Spleen (tissue), 11 donors: ENCODE results near the gene DOCK2. TPM values are rescaled to one million over a fixed set of nuclear protein-coding genes. Genes with fewer than 3 reads are reported as not detected.
"Not testable (repeated sequence)": the region's sequence is repeated elsewhere in the genome, so short reads cannot be mapped to it uniquely, and the experiment has no call there.

Source experiments
- DNase-seq: peaks from one replicate; pipeline ENCODE4 v3.0.0-alpha.2; 2020
- H3K27ac ChIP-seq, 8 donors: fragments of 200-600 bp; sonication (generic) in 7 of 8; 1 replicate in 4 of 8; 2 replicates in 4 of 8; pipeline versions ENCODE4 v1.5.0 to v1.8.0; 2016 to 2021; ENCODE audit warnings: inconsistent platforms in 4 of 8, mild to moderate bottlenecking in 4 of 8, moderate library complexity in 1 of 8
- H3K27me3 ChIP-seq, 7 donors: fragments of 200-600 bp; sonication (generic) in 6 of 7; replicated peaks in 1 of 7; 1 replicate in 4 of 7; 2 replicates in 3 of 7; pipeline versions ENCODE4 v1.5.0 to v1.8.0; 2016 to 2021; ENCODE audit warnings: inconsistent platforms in 3 of 7, mild to moderate bottlenecking in 1 of 7
- H3K36me3 ChIP-seq, 6 donors: fragments of 200-600 bp; sonication (generic) in 5 of 6; 1 replicate in 4 of 6; 2 replicates in 2 of 6; pipeline versions ENCODE4 v1.5.0 to v1.8.0; 2016 to 2021; ENCODE audit warnings: inconsistent platforms in 2 of 6
- H3K4me1 ChIP-seq, 6 donors: fragments of 200-600 bp; sonication (generic) in 5 of 6; 1 replicate in 3 of 6; 2 replicates in 3 of 6; pipeline versions ENCODE4 v1.5.0 to v1.8.0; 2016 to 2021; ENCODE audit warnings: inconsistent platforms in 3 of 6
- H3K4me3 ChIP-seq, 8 donors: fragments of 200-600 bp; sonication (generic) in 7 of 8; 1 replicate in 4 of 8; 2 replicates in 4 of 8; pipeline versions ENCODE4 v1.5.0 to v1.8.0; 2016 to 2021; ENCODE audit warnings: inconsistent platforms in 4 of 8, mild to moderate bottlenecking in 4 of 8, moderate library complexity in 2 of 8
- H3K9me3 ChIP-seq, 8 donors: fragments of 200-600 bp; sonication (generic) in 7 of 8; 1 replicate in 4 of 8; 2 replicates in 4 of 8; pipeline versions ENCODE4 v1.5.0 to v1.8.0; 2016 to 2021; ENCODE audit warnings: inconsistent platforms in 4 of 8
- POLR2A ChIP-seq, 3 donors: fragments of 450-650 bp; IDR thresholded peaks; one replicate each; pipeline ENCODE4 v1.5.1; 2017; ENCODE audit warnings: antibody characterized with exemption in 3 of 3, mild to moderate bottlenecking in 1 of 3
- POLR2AphosphoS5 ChIP-seq, 3 donors: sonication (generic); formaldehyde crosslinking; IDR thresholded peaks; one replicate each; pipeline ENCODE4 v1.5.1; 2017; ENCODE audit warnings: antibody characterized with exemption in 3 of 3
- WGBS, 5 donors: extraction: QIAGEN DNeasy Blood & Tissue Kit in 3 of 5; methylation state at CpG; one replicate each; pipeline versions ENCODE4 v1.1.5 to v1.1.7; 2013 to 2018; 5-methylcytosine and 5-hydroxymethylcytosine counted together
- intact Hi-C: fragments of 100-400 bp; cut with DNase I; formaldehyde crosslinking; loops from one replicate; pipeline ENCODE4 v1.15.0; 2023; ENCODE audit warnings: low total_unique reads
- polyA plus RNA-seq, 3 donors: library from polyadenylated mRNA; stranded (reverse); fragments of 200-250 nt; gene quantifications; one replicate each; pipeline ENCODE4 v1.2.1, GENCODE V29; 2013
- total RNA-seq, 7 donors: library from RNA; depleted of rRNA in 3 of 7; stranded (reverse); fragments of >200 nt in 3 of 7; fragmentation: NEBNext Ultra II Directional in 4 of 7; extraction: Animal tissue kit (Norgen Biotek cat#: 25700) in 4 of 7; gene quantifications; one replicate each; pipeline versions ENCODE4 v1.1.0 to v1.2.1, GENCODE V29; 2016 to 2021
- TF ChIP-seq, protein P1 (sequence below), 11 experiments: fragments of 200-600 bp in 7 of 11; fragments of 450-650 bp in 4 of 11; sonication (generic) in 4 of 11; IDR thresholded peaks in 8 of 11; conservative IDR thresholded peaks in 3 of 11; 1 replicate in 7 of 11; 2 replicates in 4 of 11; pipeline versions ENCODE4 v1.4.0 to v1.8.0; 2016 to 2021; ENCODE audit warnings: antibody characterized with exemption in 11 of 11, inconsistent platforms in 4 of 11, mild to moderate bottlenecking in 1 of 11
- donor health status: healthy with polysubstance abuse.
- donor health status: DM: no; HTN: no; CAD: no; lungs with moderate emphysema.
- donor health status: DM: no; HTN: no; CAD: no.
- donor health status: Bipolar disorder and iron deficiency.
- donor health status: healthy.
- donor health status: DM: no; HTN: no; CAD: no.
- donor health status: DM: yes; HTN: yes; CAD: no.

Gene DOCK2
- total and polyA plus RNA-seq, 10 donors: 30.6 to 321 (median 198) TPM

GRCh38 chr5:169832845-169833244 is 195.8 kb downstream of the DOCK2 start:
- Histone ChIP-seq H3K27me3 (no peaks in the 10 kb centered on the region), H3K4me1 (peaks cover 0 to 25% (median 6%) of the 10 kb centered on the region in 6 donors), H3K9me3 (no peaks in the 10 kb centered on the region), H3K4me3 (no peak overlapping the region), H3K27ac (peak overlapping the region in 6 of 8 donors; percentile 2 to 55 (median 52)), H3K36me3 (peaks cover 0 to 22% (median 0%) of the 10 kb centered on the region in 6 donors)
- TF ChIP-seq POLR2A (IDR thresholded peaks at IDR 0.05): no peak
- no peak for TF ChIP-seq POLR2AphosphoS5 (IDR thresholded peaks at IDR 0.05)
- TF ChIP-seq, protein P1, sequence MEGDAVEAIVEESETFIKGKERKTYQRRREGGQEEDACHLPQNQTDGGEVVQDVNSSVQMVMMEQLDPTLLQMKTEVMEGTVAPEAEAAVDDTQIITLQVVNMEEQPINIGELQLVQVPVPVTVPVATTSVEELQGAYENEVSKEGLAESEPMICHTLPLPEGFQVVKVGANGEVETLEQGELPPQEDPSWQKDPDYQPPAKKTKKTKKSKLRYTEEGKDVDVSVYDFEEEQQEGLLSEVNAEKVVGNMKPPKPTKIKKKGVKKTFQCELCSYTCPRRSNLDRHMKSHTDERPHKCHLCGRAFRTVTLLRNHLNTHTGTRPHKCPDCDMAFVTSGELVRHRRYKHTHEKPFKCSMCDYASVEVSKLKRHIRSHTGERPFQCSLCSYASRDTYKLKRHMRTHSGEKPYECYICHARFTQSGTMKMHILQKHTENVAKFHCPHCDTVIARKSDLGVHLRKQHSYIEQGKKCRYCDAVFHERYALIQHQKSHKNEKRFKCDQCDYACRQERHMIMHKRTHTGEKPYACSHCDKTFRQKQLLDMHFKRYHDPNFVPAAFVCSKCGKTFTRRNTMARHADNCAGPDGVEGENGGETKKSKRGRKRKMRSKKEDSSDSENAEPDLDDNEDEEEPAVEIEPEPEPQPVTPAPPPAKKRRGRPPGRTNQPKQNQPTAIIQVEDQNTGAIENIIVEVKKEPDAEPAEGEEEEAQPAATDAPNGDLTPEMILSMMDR (IDR thresholded peaks at IDR 0.05 in 8 of 11, conservative IDR thresholded peaks at IDR 0.05 in 3 of 11): no peak
- no peak for DNase-seq
- intact Hi-C loops: no loop called here

DNA sequence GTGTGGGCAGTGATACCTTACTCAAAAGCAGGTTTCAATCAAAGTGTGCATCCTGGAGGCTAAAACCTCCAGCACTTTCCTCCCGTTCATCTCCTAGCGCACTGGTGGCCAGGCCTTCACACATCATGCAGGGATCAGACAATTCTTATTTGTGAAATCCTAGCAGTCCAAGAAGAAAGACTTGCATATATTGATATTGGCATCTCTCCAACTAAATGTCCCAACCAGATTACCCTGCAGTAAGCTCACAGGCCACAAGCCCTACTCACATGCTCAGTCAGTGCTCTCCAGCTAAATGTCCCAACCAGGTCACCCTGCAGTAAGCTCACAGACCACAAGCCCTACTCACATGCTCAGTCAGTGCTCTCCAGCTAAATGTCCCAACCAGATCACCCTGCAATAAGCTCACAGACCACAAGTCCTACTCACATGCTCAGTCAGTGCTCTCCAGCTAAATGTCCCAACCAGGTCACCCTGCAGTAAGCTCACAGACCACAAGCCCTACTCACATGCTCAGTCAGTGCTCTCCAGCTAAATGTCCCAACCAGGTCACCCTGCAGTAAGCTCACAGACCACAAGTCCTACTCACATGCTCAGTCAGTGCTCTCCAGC is 196.7 kb downstream of the DOCK2 start:
- H3K9me3 ChIP-seq, intact Hi-C loops, DNase-seq, H3K4me3 ChIP-seq, H3K27me3 ChIP-seq: not testable (repeated sequence)
- H3K4me1 ChIP-seq: peaks cover 0 to 25% (median 6%) of the 10 kb centered on the region in 6 donors
- peaks cover 0 to 24% (median 0%) of the 10 kb centered on the region in 6 donors for H3K36me3 ChIP-seq
- H3K27ac ChIP-seq: peak overlapping the region in 4 of 8 donors; percentile 50 to 58 (median 55)
- 77 to 98% (median 80%) methylated on average over 2 of the region's 2 CpGs for WGBS, 5 donors

GRCh38 chr5:169834540-169834939 is 197.5 kb downstream of the DOCK2 start:
- intact Hi-C loops, H3K27ac ChIP-seq, DNase-seq, H3K4me3 ChIP-seq, H3K27me3 ChIP-seq, H3K9me3 ChIP-seq: not testable (repeated sequence)
- H3K4me1 ChIP-seq: peaks cover 0 to 25% (median 6%) of the 10 kb centered on the region in 6 donors
- H3K36me3 ChIP-seq: peaks cover 0 to 31% (median 0%) of the 10 kb centered on the region in 6 donors
- WGBS, 5 donors: 45 to 82% (median 74%) methylated on average over 1 of the region's 1 CpG

GRCh38 chr5:169836835-169837536 is 199.9 kb downstream of the DOCK2 start:
- peaks cover 0 to 50% (median 13%) of the 10 kb centered on the region in 6 donors for H3K36me3 ChIP-seq
- H3K27me3 ChIP-seq: no peaks in the 10 kb centered on the region
- DNase-seq: no peak
- intact Hi-C loops: no loop called here
- peaks cover 0 to 23% (median 6%) of the 10 kb centered on the region in 6 donors for H3K4me1 ChIP-seq
- H3K27ac ChIP-seq: no peak overlapping the region
- WGBS, 5 donors: 62 to 81% (median 75%) methylated on average over 3 of the region's 3 CpGs
- no peaks in the 10 kb centered on the region for H3K9me3 ChIP-seq
- TF ChIP-seq POLR2A (IDR thresholded peaks at IDR 0.05): no peak
- TF ChIP-seq, protein P1 (IDR thresholded peaks at IDR 0.05 in 8 of 11, conservative IDR thresholded peaks at IDR 0.05 in 3 of 11): no peak
- TF ChIP-seq POLR2AphosphoS5 (IDR thresholded peaks at IDR 0.05): no peak
- H3K4me3 ChIP-seq: no peak overlapping the region

DNA sequence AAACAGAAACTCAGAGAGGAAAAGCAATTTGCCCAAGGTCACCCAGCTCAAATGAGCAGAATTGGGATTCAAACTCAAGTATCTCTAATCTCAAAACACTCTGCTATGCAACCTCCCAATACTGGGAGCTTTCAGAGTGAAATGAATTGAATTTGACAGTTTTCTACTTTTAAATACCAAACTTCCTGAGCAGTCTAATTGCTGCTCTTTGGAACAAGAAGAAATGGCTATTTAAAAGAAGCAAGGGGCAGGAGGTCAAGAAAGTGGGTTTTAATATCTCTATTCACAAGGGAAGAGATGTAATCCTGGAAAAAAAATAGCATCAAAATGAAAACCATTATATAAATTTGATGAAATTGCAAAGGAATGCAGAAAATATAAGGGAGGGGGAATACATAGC is 200.6 kb downstream of the DOCK2 start:
- intact Hi-C loops: no loop called here
- H3K27me3 ChIP-seq: no peaks in the 10 kb centered on the region
- peaks cover 0 to 57% (median 17%) of the 10 kb centered on the region in 6 donors for H3K36me3 ChIP-seq
- DNase-seq: no peak
- peaks cover 0 to 16% (median 4%) of the 10 kb centered on the region in 6 donors for H3K4me1 ChIP-seq
- TF ChIP-seq POLR2AphosphoS5 (IDR thresholded peaks at IDR 0.05) (no peak), POLR2A (IDR thresholded peaks at IDR 0.05) (no peak)
- TF ChIP-seq, protein P1 (IDR thresholded peaks at IDR 0.05 in 8 of 11, conservative IDR thresholded peaks at IDR 0.05 in 3 of 11): no peak
- H3K4me3 ChIP-seq: no peak overlapping the region
- no peaks in the 10 kb centered on the region for H3K9me3 ChIP-seq
- H3K27ac ChIP-seq: no peak overlapping the region
